GM21717 (cell line): ENCODE data around the gene RPS6KA5.
"Not testable (repeated sequence)": the region's sequence is repeated elsewhere in the genome, so short reads cannot be mapped to it uniquely, and the experiment has no call there.

Experiments
- ATAC-seq: cut with Tn5 transposase; IDR thresholded peaks from one replicate; pipeline ENCODE4 v1.9.1; 2021; ENCODE audit warnings: mild to moderate bottlenecking, moderate library complexity; ENCODE audit not compliant: unreplicated experiment

The RPS6KA5 gene

DNA sequence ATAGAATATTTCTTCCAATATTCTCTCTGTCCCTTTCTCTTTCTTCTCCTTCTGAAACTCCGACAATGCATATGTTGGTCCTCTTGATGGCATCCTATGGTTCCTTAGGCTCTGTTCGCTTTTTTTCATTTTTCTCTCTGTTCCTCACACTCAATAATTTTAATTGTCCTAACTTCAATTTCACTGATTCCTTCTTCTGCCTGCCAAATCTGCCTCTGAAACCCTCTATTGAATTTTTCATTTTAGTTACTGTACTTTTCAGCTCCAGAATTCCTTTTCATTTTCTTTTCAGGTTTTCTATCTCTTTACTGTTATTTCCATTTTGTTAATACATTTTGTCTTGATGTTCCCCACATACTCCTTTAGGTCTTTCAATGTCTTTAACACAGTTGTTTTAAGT lies 177.2 kb downstream of the RPS6KA5 start:
- no peak for ATAC-seq

GRCh38 chr14:90880282-90880681 lies 180.2 kb downstream of the RPS6KA5 start:
- ATAC-seq: no peak

DNA sequence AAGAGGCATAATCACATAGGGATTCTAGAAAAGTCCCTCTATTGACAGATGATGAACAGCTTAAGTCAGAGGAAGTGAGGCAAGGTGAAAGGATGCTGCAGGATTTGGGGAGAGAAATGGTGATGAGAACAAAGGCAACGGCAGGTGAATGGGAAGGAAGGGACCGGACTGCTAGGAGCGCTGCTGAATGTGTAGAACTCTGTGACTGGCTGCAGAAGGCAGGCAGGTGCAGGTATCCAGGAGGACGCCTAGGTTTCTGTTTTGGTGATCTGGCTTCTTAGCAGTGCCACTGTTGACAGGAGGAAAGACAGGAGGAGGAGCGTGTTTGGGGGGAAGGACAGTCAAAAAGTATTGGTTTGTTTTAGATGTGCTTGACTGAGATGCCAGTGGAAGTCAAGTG lies 185.8 kb downstream of the RPS6KA5 start:
- ATAC-seq: no peak

DNA sequence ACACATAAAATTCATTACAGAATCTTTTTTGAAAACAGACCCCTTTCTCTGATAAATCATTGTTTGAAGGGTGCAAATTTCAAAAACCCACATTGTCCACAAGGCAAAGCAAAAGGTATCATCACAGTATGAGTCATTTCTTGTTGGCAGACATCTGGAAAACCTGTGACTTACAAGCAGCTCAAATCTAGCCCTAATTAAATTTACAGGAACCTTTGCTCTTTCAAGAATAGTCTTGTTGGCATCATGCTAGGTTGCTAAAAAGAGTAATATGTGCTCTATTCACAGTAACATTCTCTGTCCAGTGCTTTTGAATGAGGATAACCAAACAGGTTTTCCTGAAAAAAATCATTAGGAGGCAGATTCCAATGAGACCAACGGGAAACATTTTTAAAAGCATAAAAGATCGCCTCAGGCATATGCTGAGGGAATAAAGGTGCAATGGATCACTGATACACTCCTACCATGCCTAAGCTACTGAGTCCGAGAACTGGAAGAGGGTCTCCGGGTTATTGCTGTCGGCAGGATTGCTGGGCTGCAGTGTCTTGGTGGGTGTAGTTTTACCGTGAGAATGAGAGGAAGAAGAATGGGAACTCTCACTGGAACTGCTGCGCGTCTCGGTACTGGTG lies 188.7 kb downstream of the RPS6KA5 start:
- ATAC-seq: no peak

GRCh38 chr14:90870950-90871604 lies 189.4 kb downstream of the RPS6KA5 start:
- no peak for ATAC-seq

DNA sequence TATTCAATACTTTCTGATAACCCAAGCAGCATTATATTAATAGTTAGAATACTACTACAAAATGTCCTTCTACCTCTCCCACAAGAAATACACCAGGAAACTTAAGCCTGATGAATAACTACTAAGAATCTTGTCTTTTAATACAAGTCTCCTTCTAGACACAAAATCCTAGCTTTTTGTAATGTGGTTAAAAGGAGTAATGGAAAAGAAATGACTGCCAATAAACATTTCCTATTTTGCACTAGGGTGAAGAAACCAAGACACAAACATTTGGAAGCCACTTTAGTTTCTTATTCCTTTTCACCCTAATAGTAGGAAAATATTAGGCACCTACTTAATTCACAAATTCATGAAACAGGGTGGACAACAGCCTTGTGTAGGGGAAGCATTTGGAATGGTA lies 192.9 kb downstream of the RPS6KA5 start:
- no peak for ATAC-seq

DNA sequence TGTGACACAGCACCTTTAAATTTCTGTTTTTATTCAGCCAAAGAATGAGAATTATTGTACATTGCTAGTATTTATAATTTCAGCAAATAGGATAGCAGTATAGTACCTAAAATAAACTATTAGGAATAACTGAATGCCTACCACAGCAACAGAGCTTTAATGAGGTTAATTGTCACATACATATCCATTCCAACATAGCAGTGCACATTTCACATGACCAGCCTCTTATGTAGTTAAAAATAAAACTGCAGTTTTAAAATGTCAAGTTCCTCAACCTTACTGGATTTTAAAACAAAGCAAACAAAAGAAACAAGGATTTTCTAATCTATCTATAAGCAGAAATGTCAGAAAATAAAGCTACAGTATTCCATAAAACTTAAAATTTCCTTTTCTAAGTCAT lies 193.6 kb downstream of the RPS6KA5 start:
- no peak for ATAC-seq

GRCh38 chr14:90864741-90865140 lies 195.7 kb downstream of the RPS6KA5 start:
- ATAC-seq: no peak

GRCh38 chr14:90858511-90858910 lies 201.9 kb downstream of the RPS6KA5 start:
- ATAC-seq: no peak

DNA sequence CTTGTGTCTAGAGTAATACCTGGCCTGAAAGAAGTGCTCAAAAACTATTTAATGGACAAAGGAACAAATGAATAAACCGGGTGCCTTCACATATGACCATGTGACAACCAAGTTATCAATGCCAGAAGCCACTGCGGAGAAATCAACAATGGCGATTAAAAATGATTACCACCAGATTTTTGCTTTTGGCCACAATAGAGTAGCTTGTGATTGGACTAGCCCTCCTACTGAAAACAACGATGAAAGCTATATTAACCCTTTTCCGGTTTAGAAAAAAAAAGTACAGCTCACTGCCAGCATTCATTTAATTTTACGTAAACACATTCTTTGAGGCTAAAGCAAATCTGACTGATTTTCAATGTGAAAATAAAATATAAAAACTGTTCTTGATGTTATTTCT lies 202.6 kb downstream of the RPS6KA5 start:
- no peak for ATAC-seq

DNA sequence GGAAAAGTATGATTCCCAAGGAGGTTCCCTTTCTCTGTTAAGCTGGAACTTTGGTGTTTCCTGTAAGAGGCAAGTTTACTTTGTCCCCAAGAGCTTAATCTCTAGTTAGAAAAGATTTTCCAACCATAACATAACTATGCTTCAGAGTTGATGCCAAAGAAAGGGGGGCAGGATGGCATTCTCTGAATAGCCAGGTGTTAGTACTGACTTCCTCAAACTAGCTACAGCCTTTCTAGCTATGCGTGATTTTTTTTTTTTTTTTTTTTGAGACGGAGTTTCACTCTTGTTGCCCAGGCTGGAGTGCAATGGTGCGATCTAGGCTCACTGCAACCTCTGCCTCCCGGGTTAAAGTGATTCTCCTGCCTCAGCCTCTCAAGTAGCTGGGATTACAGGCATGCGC lies 204.3 kb downstream of the RPS6KA5 start:
- not testable (repeated sequence) for ATAC-seq

DNA sequence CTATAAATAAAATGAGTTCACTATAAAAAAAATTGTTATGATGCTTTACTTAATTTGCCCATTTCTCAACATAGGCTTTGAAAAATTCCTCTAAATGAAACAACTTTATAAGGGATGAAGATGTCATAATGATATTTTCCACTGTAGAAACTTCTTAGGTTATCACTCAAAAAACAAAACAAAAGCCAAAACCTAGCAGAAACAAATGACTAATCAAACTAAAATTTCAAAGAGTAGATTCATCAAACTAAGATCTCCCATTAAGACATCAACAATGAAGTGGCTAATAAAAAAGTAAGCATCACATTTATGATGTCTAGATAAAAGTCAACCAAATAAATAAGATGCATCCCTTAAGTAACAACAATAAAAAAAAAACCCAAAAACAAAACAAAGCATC lies 207.3 kb downstream of the RPS6KA5 start:
- no peak for ATAC-seq

GRCh38 chr14:90851327-90852036 lies 209.0 kb downstream of the RPS6KA5 start:
- ATAC-seq: no peak

DNA sequence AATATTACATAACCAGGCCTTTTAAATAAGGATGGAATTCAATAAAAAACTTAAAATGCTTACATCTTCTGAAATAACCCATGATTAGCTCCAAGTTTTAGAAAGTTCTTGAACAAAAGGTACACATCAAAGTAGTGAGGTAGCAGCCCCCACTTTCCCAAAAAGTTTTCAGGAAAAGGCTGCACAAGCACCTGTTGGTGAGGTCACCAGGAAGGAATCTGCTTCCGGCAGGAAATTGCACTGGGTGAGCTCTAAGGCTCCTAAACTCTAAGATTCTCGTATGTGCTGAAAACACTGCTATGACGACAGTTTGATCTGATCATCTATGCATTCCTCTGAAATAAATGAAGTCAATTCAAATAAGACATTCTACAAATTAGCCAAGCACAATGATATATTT lies 210.0 kb downstream of the RPS6KA5 start:
- ATAC-seq: no peak

DNA sequence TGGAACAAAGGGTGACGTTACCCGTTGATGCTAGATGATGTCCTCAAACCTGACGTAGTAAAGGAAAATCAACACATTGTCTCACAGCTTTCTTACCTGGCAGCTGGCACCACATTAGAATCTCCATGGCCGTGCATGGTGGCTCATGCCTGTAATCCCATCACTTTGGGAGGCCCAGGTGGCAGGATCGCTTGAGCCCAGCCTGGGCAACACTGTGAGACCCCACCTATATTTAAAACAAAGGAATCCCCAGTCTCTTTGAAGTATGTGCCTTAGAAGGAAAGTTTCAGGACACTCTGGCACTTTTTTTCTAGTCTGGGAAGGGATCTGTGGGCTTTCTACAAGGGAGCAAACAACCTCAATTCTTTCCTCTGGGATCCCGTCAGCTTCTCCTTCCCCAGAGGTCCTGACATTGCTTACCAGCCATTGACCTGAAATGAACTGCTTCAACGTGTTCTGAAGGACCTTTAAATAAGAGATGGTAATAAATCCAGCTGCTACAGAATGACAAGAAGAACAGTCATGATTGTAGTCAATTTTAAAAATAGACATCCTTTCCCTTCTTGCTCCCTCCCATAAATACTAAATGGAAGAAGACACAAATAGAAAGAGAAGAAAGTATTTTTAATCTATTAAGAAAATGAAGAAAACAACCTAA lies 210.5 kb downstream of the RPS6KA5 start:
- no peak for ATAC-seq

GRCh38 chr14:90848944-90849731 lies 211.3 kb downstream of the RPS6KA5 start:
- ATAC-seq: no peak

DNA sequence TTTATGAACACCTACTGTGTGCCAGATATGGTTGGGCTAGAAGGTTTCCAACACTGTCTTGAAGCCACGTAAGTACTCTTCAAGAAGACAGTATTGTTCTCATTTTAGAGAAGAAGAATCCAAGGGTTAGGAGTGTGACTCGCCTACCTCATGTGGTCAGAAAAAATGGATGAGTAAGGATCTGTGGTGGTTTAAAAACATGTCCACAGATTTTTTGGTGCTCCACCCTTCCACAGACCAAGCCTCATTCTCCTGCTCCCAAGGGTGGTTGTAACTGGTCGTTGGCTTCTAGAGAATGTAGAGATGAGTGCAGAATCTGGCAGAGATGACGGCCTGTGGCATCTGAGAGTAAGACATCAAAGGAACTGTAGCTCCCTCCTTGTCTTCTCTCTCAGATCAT lies 213.9 kb downstream of the RPS6KA5 start:
- no peak for ATAC-seq

DNA sequence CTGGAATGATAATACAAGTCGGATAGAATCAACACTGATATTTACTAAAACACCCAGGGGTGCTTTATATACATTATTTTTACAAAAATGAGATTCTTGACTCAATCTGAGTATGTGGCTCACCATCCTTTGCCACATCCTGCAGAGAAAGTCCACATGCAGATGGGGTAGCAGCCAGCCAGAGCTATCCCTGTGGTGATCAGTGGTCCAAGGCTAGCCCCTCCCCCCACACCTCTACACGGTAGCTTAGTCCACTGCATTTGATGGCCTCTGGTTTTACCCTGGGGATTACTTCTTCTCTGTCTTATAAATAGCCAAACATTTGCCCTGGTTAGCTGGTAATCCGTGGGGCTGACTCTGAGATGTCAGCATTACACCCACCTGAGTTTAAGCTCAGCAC lies 216.1 kb downstream of the RPS6KA5 start:
- no peak for ATAC-seq

- ATAC-seq: no peak
Measured at GRCh38 chr14:90842726-90843125, 217.7 kb downstream of the RPS6KA5 start.

GRCh38 chr14:90840667-90841066 lies 219.8 kb downstream of the RPS6KA5 start:
- ATAC-seq: not testable (repeated sequence)

GRCh38 chr14:90839889-90840266 lies 220.6 kb downstream of the RPS6KA5 start:
- ATAC-seq: no peak
